Subcutaneous abdominal adipose tissue (tissue), 5 donors: ENCODE measurements around the gene STON2.

ENCODE experiments used
- H3K27ac ChIP-seq: one replicate; pipeline ENCODE4 v1.7.0; 2013; ENCODE audit warnings: low read depth, mild to moderate bottlenecking, inconsistent platforms, low read length, moderate library complexity
- H3K27me3 ChIP-seq, 5 donors: one replicate each; pipeline ENCODE4 v1.7.0; 2013; ENCODE audit warnings: low read length in 5 of 5, inconsistent platforms in 1 of 5; ENCODE audit not compliant: control insufficient read depth in 5 of 5, insufficient read depth in 4 of 5
- H3K36me3 ChIP-seq, 5 donors: one replicate each; pipeline ENCODE4 v1.7.0; 2013; ENCODE audit warnings: low read length in 5 of 5; ENCODE audit not compliant: control insufficient read depth in 5 of 5, insufficient read depth in 5 of 5
- H3K4me1 ChIP-seq, 5 donors: one replicate each; pipeline ENCODE4 v1.7.0; 2013; ENCODE audit warnings: low read length in 5 of 5, mild to moderate bottlenecking in 3 of 5, moderate library complexity in 1 of 5; ENCODE audit not compliant: control insufficient read depth in 5 of 5, insufficient read depth in 5 of 5
- H3K4me3 ChIP-seq, 5 donors: one replicate each; pipeline ENCODE4 v1.7.0; 2013; ENCODE audit warnings: low read length in 5 of 5, low read depth in 1 of 5
- H3K9ac ChIP-seq, 5 donors: one replicate each; pipeline ENCODE4 v1.7.0; 2013; ENCODE audit warnings: low read length in 5 of 5, mild to moderate bottlenecking in 4 of 5, moderate library complexity in 3 of 5
- H3K9me3 ChIP-seq, 5 donors: one replicate each; pipeline ENCODE4 v1.7.0; 2013; ENCODE audit warnings: low read length in 5 of 5; ENCODE audit not compliant: control insufficient read depth in 5 of 5
- donor health status: healthy.
- donor health status: healthy.
- donor health status: healthy.
- donor health status: healthy.
- donor health status: healthy.

STON2 gene

GRCh38 chr14:81329640-81330381, 70.3 kb downstream of the STON2 start:
- H3K4me1 ChIP-seq, result no peaks in the 10 kb centered on the region
- no peak overlapping the region for H3K9ac ChIP-seq
- H3K27me3 ChIP-seq, result no peaks in the 10 kb centered on the region
- no peak overlapping the region for H3K27ac ChIP-seq
- H3K4me3 ChIP-seq, result no peak overlapping the region
- H3K9me3 ChIP-seq, result peaks cover 0 to 3% (median 0%) of the 10 kb centered on the region in 5 donors
- H3K36me3 ChIP-seq, result no peaks in the 10 kb centered on the region

GRCh38 chr14:81326451-81326850, 73.7 kb downstream of the STON2 start:
- Histone ChIP-seq H3K4me1 (no peaks in the 10 kb centered on the region), H3K36me3 (no peaks in the 10 kb centered on the region), H3K27me3 (no peaks in the 10 kb centered on the region), H3K9me3 (peaks cover 0 to 3% (median 0%) of the 10 kb centered on the region in 5 donors), H3K4me3 (no peak overlapping the region), H3K27ac (no peak overlapping the region), H3K9ac (no peak overlapping the region)

- Histone ChIP-seq H3K27me3 (no peaks in the 10 kb centered on the region), H3K36me3 (no peaks in the 10 kb centered on the region), H3K9me3 (no peaks in the 10 kb centered on the region), H3K4me3 (no peak overlapping the region), H3K4me1 (no peaks in the 10 kb centered on the region), H3K9ac (no peak overlapping the region), H3K27ac (no peak overlapping the region)
These were observed 76.1 kb downstream of the STON2 start for GRCh38 chr14:81324011-81324410.

- Histone ChIP-seq H3K9ac (no peak overlapping the region), H3K4me1 (no peaks in the 10 kb centered on the region), H3K36me3 (no peaks in the 10 kb centered on the region), H3K27me3 (no peaks in the 10 kb centered on the region), H3K9me3 (no peaks in the 10 kb centered on the region), H3K4me3 (no peak overlapping the region), H3K27ac (no peak overlapping the region)
These were observed 77.0 kb downstream of the STON2 start for GRCh38 chr14:81323093-81323492.

- H3K27me3 ChIP-seq, result peaks cover 0 to 5% (median 0%) of the 10 kb centered on the region in 5 donors
- H3K27ac ChIP-seq, result no peak overlapping the region
- no peaks in the 10 kb centered on the region for H3K36me3 ChIP-seq
- H3K9me3 ChIP-seq, result no peaks in the 10 kb centered on the region
- no peak overlapping the region for H3K4me3 ChIP-seq
- no peak overlapping the region for H3K9ac ChIP-seq
- peaks cover 0 to 8% (median 0%) of the 10 kb centered on the region in 5 donors for H3K4me1 ChIP-seq
These were observed 80.2 kb downstream of the STON2 start for GRCh38 chr14:81319946-81320345.

- Histone ChIP-seq H3K4me3 (no peak overlapping the region), H3K9ac (no peak overlapping the region), H3K36me3 (no peaks in the 10 kb centered on the region), H3K27ac (no peak overlapping the region), H3K4me1 (peaks cover 0 to 11% (median 0%) of the 10 kb centered on the region in 5 donors), H3K9me3 (no peaks in the 10 kb centered on the region), H3K27me3 (peaks cover 0 to 5% (median 0%) of the 10 kb centered on the region in 5 donors)
These were observed 80.8 kb downstream of the STON2 start for GRCh38 chr14:81319314-81319713.

- H3K4me3 ChIP-seq, result no peak overlapping the region
- H3K36me3 ChIP-seq, result no peaks in the 10 kb centered on the region
- peaks cover 0 to 18% (median 8%) of the 10 kb centered on the region in 5 donors for H3K4me1 ChIP-seq
- no peak overlapping the region for H3K27ac ChIP-seq
- no peaks in the 10 kb centered on the region for H3K9me3 ChIP-seq
- no peak overlapping the region for H3K9ac ChIP-seq
- peaks cover 0 to 5% (median 0%) of the 10 kb centered on the region in 5 donors for H3K27me3 ChIP-seq
These were observed 84.8 kb downstream of the STON2 start for GRCh38 chr14:81315341-81315740.

- Histone ChIP-seq H3K9me3 (no peaks in the 10 kb centered on the region), H3K27me3 (peaks cover 0 to 5% (median 0%) of the 10 kb centered on the region in 5 donors), H3K4me1 (peaks cover 0 to 18% (median 8%) of the 10 kb centered on the region in 5 donors), H3K27ac (no peak overlapping the region), H3K9ac (no peak overlapping the region), H3K36me3 (no peaks in the 10 kb centered on the region), H3K4me3 (no peak overlapping the region)
These were observed 85.5 kb downstream of the STON2 start for GRCh38 chr14:81314443-81315175.

- no peak overlapping the region for H3K4me3 ChIP-seq
- no peaks in the 10 kb centered on the region for H3K36me3 ChIP-seq
- H3K9me3 ChIP-seq, result no peaks in the 10 kb centered on the region
- peaks cover 0 to 18% (median 8%) of the 10 kb centered on the region in 5 donors for H3K4me1 ChIP-seq
- no peak overlapping the region for H3K9ac ChIP-seq
- H3K27ac ChIP-seq, result no peak overlapping the region
- H3K27me3 ChIP-seq, result peaks cover 0 to 5% (median 0%) of the 10 kb centered on the region in 5 donors
These were observed 86.2 kb downstream of the STON2 start for GRCh38 chr14:81313775-81314429.

- Histone ChIP-seq H3K36me3 (no peaks in the 10 kb centered on the region), H3K4me1 (peaks cover 0 to 18% (median 8%) of the 10 kb centered on the region in 5 donors), H3K9ac (no peak overlapping the region), H3K9me3 (no peaks in the 10 kb centered on the region), H3K27me3 (peaks cover 0 to 5% (median 0%) of the 10 kb centered on the region in 5 donors), H3K4me3 (no peak overlapping the region), H3K27ac (no peak overlapping the region)
These were observed 86.9 kb downstream of the STON2 start for GRCh38 chr14:81313200-81313599.
